Stimulated activated CD4-positive, alpha-beta T cell treated with anti-CD3 and anti-CD28 coated beads, Interleukin-15, amount 100 ng/mL, for 1 hour (primary cell): ENCODE results near the gene JAML.

ENCODE experiments used
- DNase-seq, 2 donors: peaks; one replicate each; pipeline ENCODE4 v3.0.0-alpha.2; 2020; ENCODE audit warnings: low read depth in 1 of 2, low spot score in 1 of 2

Gene JAML

GRCh38 chr11:118216621-118217481 is 8.0 kb downstream of the JAML start:
- no peak for DNase-seq

GRCh38 chr11:118215765-118216164 is 9.0 kb downstream of the JAML start:
- DNase-seq: no peak

GRCh38 chr11:118215262-118215661 is 9.5 kb downstream of the JAML start:
- no peak for DNase-seq

GRCh38 chr11:118214210-118214914 is 10.4 kb downstream of the JAML start:
- DNase-seq: no peak

- no peak for DNase-seq
Observed at GRCh38 chr11:118213781-118214180, 11.0 kb downstream of the JAML start.

GRCh38 chr11:118213201-118213600 is 11.6 kb downstream of the JAML start:
- DNase-seq: no peak

GRCh38 chr11:118212781-118213191 is 12.0 kb downstream of the JAML start:
- DNase-seq: no peak

- DNase-seq: no peak
Observed at GRCh38 chr11:118212131-118212725, 12.6 kb downstream of the JAML start.

GRCh38 chr11:118211006-118211405 is 13.8 kb downstream of the JAML start:
- DNase-seq: no peak

- no peak for DNase-seq
Observed at GRCh38 chr11:118210323-118210722, 14.5 kb downstream of the JAML start.

- no peak for DNase-seq
Observed at GRCh38 chr11:118209033-118209432, 15.8 kb downstream of the JAML start.

- DNase-seq: no peak
Observed at GRCh38 chr11:118207079-118207478, 17.7 kb downstream of the JAML start.

- DNase-seq: no peak
Observed at GRCh38 chr11:118206391-118207031, 18.3 kb downstream of the JAML start.

- DNase-seq: no peak
Observed at GRCh38 chr11:118205606-118206378, 19.0 kb downstream of the JAML start.

GRCh38 chr11:118202599-118203422 is 22.0 kb downstream of the JAML start:
- no peak for DNase-seq

- DNase-seq: no peak
Observed at GRCh38 chr11:118201966-118202365, 22.8 kb downstream of the JAML start.

- DNase-seq: no peak
Observed at GRCh38 chr11:118200901-118201680, 23.7 kb downstream of the JAML start.

- DNase-seq: no peak
Observed at GRCh38 chr11:118200497-118200896, 24.3 kb downstream of the JAML start.

- no peak for DNase-seq
Observed at GRCh38 chr11:118199135-118199534, 25.7 kb downstream of the JAML start.
